Uterus (tissue), 4 donors: Measurements from ENCODE around the gene CXorf65. TPM values are rescaled to one million over a fixed set of nuclear protein-coding genes. Genes with fewer than 3 reads are reported as not detected.

Experiments used
- DNase-seq, 2 donors: peaks; one replicate each; pipeline ENCODE4 v3.0.0-alpha.2; 2019 to 2020
- H3K27ac ChIP-seq, 2 donors: fragments of 200-600 bp; sonication (generic); 1 replicate in 1 of 2; 2 replicates in 1 of 2; pipeline ENCODE4 v1.5.1; 2016 to 2018
- H3K27me3 ChIP-seq, 2 donors: fragments of 200-600 bp; sonication (generic); one replicate each; pipeline ENCODE4 v1.5.1; 2018 to 2019; ENCODE audit warnings: control low read depth in 1 of 2
- H3K36me3 ChIP-seq, 2 donors: fragments of 200-600 bp; sonication (generic); one replicate each; pipeline ENCODE4 v1.5.1; 2019; ENCODE audit warnings: control low read depth in 1 of 2
- H3K4me1 ChIP-seq, 2 donors: fragments of 200-600 bp; sonication (generic); one replicate each; pipeline ENCODE4 v1.5.1; 2018 to 2019; ENCODE audit warnings: control low read depth in 1 of 2
- H3K4me3 ChIP-seq, 2 donors: fragments of 200-600 bp; sonication (generic); 1 replicate in 1 of 2; 2 replicates in 1 of 2; pipeline ENCODE4 v1.5.1; 2018 to 2019; ENCODE audit warnings: mild to moderate bottlenecking in 1 of 2
- H3K9me3 ChIP-seq, 2 donors: fragments of 200-600 bp; sonication (generic); one replicate each; pipeline ENCODE4 v1.5.1; 2019; ENCODE audit warnings: control low read depth in 1 of 2
- CTCF ChIP-seq, 4 experiments: fragments of 200-600 bp in 2 of 4; fragments of 450-650 bp in 2 of 4; sonication (generic) in 2 of 4; IDR thresholded peaks; one replicate each; pipeline ENCODE4 v1.5.1; 2016 to 2019; ENCODE audit warnings: antibody characterized with exemption in 4 of 4, mild to moderate bottlenecking in 2 of 4, moderate library complexity in 1 of 4
- POLR2A ChIP-seq, 2 donors: fragments of 450-650 bp; IDR thresholded peaks; one replicate each; pipeline ENCODE4 v1.6.1; 2016; ENCODE audit warnings: antibody characterized with exemption in 2 of 2, mild to moderate bottlenecking in 1 of 2, moderate library complexity in 1 of 2
- intact Hi-C: fragments of 100-400 bp; cut with DNase I; formaldehyde crosslinking; loops from one replicate; pipeline ENCODE4 v1.15.1; 2023; ENCODE audit warnings: low total_unique reads
- total RNA-seq, 4 donors: library from RNA; depleted of rRNA in 3 of 4; stranded (reverse); fragments of >200 nt in 3 of 4; gene quantifications; one replicate each; pipeline versions ENCODE4 v1.1.0 to v1.2.4, GENCODE V29; 2014 to 2023
- donor health status: DM: yes; HTN: yes; CAD: no.

The CXorf65 gene
- total RNA-seq, 4 donors from 2014 or later: 1.1 TPM; not detected in 3

- Histone ChIP-seq H3K27ac (no peak overlapping the region), H3K9me3 (no peaks in the 10 kb centered on the region), H3K4me3 (no peak overlapping the region), H3K27me3 (no peaks in the 10 kb centered on the region), H3K4me1 (no peaks in the 10 kb centered on the region), H3K36me3 (no peaks in the 10 kb centered on the region)
- no peak for DNase-seq
- TF ChIP-seq CTCF (IDR thresholded peaks at IDR 0.05): no peak
- TF ChIP-seq POLR2A (IDR thresholded peaks at IDR 0.05): no peak
- intact Hi-C loops: loop anchor here (2.0 kb wide), 1 partner anchor 40 kb away; no protein-coding TSS in a partner anchor
Observed at GRCh38 chrX:71107245-71107644, 705 bp upstream of the CXorf65 start.

- H3K4me3 ChIP-seq: no peak overlapping the region
- no peak for DNase-seq
Observed at GRCh38 chrX:71105628-71106027, 912 bp downstream of the CXorf65 start.

GRCh38 chrX:71103110-71103983 lies 3.2 kb downstream of the CXorf65 start:
- DNase-seq: no peak
- H3K27ac ChIP-seq: peak overlapping the region; percentile 27
- intact Hi-C loops: no loop called here
- H3K27me3 ChIP-seq: no peaks in the 10 kb centered on the region
- no peaks in the 10 kb centered on the region for H3K36me3 ChIP-seq
- no peak overlapping the region for H3K4me3 ChIP-seq
- TF ChIP-seq CTCF (IDR thresholded peaks at IDR 0.05) (no peak), POLR2A (IDR thresholded peaks at IDR 0.05) (no peak)
- H3K4me1 ChIP-seq: no peaks in the 10 kb centered on the region
- H3K9me3 ChIP-seq: no peaks in the 10 kb centered on the region

More at GRCh38 chrX:71105628-71106027, 912 bp downstream of the CXorf65 start:
- TF ChIP-seq CTCF (IDR thresholded peaks at IDR 0.05) (no peak), POLR2A (IDR thresholded peaks at IDR 0.05) (no peak)
- Histone ChIP-seq H3K9me3 (no peaks in the 10 kb centered on the region), H3K27me3 (no peaks in the 10 kb centered on the region), H3K4me1 (no peaks in the 10 kb centered on the region), H3K27ac (no peak overlapping the region), H3K36me3 (no peaks in the 10 kb centered on the region)
- intact Hi-C loops: loop anchor here (2.0 kb wide), 1 partner anchor 39 kb away; no protein-coding TSS in a partner anchor

GRCh38 chrX:71102292-71102691 lies 4.2 kb downstream of the CXorf65 start:
- no peak overlapping the region for H3K27ac ChIP-seq
- intact Hi-C loops: no loop called here
- no peak overlapping the region for H3K4me3 ChIP-seq
- no peaks in the 10 kb centered on the region for H3K4me1 ChIP-seq
- H3K27me3 ChIP-seq: no peaks in the 10 kb centered on the region
- no peak for TF ChIP-seq POLR2A (IDR thresholded peaks at IDR 0.05)
- no peak for TF ChIP-seq CTCF (IDR thresholded peaks at IDR 0.05)
- no peaks in the 10 kb centered on the region for H3K9me3 ChIP-seq
- no peaks in the 10 kb centered on the region for H3K36me3 ChIP-seq
- no peak for DNase-seq
